Ammon's horn (tissue), 1 donor: ENCODE data around the gene GLIPR2.
A peak's percentile ranks its signal among the peaks of the same experiment; 100 is the strongest.
"Not testable (repeated sequence)": the region's sequence is repeated elsewhere in the genome, so short reads cannot be mapped to it uniquely, and the experiment has no call there.

Source experiments
- DNase-seq: peaks from one replicate; pipeline ENCODE4 v3.0.0-alpha.2; 2016; ENCODE audit warnings: low spot score

The GLIPR2 gene

DNA sequence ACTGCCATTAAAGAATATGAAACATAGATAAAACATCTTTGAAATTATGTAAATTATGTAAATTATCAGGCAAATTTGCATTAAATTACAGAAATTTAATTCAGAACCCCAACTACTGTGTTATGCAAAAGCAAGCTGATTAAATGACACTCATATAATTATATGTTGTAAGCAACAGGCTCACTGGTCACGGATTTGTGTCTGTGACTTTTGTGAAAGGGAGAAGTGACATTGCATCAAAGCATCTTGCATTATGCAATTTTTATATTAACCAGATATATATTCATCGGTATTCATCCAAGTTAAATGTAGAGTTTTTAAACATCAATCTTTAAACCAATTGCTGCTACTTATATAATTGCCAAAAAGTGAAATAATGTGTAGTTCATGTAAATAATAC is 13.0 kb upstream of the GLIPR2 start:
- DNase-seq, result no peak

DNA sequence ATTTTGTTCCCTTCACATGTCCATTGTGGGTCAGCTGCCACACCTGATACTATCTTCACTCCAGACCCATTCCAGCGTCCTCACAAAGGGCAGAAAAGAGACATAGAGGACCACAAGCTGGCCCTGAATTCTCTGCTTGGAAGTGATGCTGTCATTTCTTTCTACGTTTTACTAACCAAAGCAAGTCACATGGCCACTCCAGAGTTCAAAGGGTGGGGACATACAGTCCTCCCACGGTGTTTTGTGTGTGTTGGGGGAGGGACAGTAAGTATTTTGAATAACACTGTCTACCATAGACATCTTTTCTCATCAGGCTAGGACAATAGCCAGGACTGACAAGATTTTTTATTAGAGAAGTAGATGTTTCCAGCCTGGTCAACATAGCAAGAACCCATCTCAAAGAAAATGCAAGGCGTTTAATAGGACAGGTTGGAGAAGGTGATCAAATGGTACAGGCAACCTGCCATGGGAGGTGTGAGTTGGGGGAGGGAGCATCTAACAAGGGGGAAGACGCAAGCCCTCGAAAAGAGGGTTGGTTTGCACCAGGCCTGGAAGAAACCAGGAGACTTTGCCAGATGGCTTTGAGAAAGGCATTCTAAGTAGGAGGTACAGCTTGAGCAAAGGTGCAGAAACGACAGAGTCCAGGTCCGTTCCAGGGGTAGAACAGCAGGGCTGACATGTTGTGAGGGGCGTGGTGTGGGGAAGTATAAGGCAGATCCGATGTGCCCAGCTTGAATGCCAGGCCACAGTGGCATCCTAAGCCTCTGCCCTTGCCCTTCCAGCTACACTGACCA is 11.3 kb upstream of the GLIPR2 start:
- DNase-seq, result no peak

DNA sequence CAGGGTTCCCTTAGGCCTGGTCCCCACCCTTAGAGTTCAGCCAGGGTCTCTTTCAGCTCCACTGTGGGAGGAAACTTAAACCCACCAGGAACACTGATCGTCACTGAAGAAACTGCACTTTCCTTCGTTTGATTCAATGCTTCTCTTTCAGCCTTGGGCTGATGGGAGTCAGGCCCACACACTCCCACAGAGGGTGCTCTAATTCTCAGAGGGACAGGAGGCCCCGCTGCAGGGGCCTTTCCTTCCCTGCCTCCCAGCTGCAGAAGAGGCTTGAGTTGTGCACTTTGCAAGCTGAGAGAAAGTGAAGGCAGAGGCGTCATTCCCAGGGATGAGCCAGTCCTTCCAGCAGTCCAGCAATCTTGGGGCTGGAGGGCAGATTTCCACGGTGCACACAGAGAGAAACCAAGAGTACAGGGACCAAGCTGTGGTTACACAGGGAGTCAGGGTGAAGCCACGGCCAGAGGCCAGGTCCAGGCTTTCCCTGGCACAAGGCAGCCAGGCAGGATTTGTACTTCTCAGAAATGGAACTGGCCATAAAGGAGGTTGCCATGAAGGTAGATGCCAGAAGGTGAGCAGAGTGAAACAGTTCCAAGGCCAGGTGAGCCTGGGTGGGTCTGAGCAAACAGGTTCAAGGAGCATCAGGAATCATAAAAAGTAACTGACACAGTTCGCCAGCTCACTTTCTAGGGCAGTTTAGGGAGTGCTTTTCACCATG is 10.4 kb upstream of the GLIPR2 start:
- DNase-seq, result no peak

DNA sequence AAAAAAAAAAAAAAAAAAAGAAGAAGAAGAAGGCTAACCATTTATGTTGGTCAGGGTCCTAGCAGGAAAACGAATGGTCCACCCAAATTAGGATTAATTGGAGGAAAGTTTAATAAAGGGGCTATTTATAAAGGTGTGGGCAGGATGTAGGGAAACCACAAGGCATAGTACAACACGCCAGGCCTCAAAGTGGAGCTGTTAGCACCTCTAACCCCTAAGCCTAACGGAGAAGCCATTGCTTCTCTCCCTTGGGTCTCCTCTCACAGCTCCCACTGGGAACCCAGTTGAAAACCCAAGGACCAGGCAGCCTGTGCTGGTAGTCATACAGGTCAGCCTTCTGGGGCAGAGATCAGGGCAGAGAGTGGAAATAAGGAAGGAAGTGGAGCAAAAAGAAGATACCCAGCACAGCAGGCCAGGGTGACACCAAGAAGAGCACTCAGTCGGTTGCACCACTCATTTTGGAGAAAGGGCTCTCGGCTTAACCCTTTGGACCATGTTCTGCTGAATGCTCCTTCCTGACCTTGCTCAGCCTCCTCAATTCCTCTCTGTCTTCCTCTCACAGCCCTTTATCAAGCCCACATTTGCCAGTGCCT is 8.8 kb upstream of the GLIPR2 start:
- DNase-seq, result no peak

DNA sequence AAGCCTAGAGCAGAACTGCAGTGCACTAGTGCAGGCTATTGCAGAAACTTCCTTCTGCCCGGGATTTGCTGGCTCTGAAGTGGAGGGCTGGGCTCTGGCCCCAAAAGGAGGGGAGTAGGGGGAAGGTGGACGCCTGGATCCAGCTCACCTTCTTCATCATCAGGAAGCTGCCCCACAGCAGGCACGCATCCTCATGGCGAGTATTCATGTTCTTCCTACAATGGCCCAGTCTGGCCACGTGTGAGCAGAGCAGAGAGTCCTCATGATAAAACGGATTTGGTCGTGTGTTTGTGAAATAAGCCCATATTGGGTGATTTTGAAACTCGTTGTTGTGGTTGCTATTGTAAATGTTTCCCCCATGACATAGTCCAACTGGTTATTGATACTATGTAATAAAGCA is 8.2 kb upstream of the GLIPR2 start:
- no peak for DNase-seq

DNA sequence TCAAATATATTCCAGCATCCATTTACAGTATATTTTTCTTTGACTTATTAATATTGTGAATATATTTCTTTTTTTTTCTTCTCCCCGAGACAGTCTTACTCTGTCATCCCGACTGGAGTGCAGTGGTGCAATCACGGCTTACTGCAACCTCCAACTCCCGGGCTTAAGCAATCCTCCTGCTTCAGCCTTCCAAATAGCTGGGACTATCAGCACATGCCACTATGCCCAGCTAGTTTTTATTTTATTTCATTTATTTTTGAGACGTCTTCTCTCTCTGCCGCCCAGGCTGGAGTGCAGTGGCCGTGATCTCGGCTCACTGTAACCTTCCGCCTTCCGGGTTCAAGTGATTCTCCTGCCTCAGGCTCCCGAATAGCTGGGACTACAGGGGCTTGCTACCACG is 7.4 kb upstream of the GLIPR2 start:
- DNase-seq, result no peak

DNA sequence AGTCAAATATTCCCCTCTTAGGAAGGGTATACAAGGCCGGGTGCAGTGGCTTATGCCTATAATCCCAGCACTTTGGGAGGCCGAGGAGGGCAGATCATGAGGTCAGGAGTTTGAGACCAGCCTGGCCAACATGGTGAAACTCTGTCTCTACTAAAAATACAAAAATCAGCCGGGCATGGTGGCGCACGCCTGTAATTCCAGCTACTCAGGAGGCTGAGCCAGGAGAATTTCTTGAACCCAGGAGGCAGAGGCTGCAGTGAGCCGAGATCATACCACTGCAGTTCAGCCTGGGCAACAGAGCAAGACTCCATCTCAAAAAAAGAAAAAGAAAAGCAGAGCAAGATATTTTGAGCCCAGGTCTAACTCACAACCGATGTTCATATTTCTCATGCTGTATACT is 4.9 kb upstream of the GLIPR2 start:
- DNase-seq, result not testable (repeated sequence)

DNA sequence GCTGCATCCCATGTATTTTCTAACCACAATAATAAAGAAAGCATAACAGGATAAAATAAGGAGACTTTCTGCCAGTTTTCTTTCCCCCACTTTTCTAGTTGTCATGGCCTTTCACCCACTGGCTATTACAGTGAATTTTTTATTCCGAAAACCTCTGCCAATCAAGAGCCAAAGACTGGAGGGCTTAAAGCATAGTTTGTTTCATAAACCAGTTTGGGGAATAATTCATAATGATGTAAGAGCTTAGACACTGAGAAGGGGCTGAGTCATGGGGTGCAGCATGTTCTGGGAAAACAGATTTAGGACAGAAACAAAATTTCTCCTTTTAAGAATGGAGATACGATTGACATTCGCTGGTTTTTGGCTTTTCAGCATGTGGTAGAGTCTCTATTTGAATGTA is 4.4 kb upstream of the GLIPR2 start:
- no peak for DNase-seq

DNA sequence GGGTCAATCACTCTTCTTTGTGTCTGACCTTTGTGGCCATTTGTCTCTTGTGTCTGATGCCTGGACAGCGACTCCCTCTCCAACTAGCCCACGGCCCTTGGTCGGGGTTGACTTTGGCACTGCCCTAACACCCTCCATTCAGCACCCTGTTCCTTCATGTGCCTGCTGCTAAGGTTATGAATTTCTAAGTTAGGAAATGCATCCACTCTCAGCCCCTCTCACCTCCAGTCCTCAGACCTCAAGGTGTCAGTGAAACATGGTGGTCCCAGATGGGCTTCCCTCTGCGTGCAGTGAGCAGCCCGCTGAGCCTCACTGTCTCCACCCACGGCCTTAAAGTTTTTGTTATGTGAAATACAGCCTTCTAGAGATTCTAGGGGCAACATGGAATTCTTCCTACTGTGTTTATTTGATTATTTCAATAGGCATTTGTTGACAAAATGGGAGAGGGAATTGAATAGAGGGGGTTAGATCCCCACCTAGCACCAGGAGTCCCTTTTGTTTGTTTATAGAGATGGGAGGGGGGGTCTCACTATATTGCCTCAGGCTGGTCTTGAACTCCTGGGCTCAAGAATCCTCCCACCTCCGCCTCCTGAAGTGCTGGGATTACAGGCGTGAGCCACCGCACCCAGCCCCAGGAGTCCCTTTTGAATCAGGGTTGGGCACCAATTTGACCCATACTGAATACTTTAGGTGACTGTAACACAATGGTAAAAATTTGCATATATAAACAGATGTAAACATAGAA is 1.6 kb upstream of the GLIPR2 start:
- DNase-seq, result no peak

DNA sequence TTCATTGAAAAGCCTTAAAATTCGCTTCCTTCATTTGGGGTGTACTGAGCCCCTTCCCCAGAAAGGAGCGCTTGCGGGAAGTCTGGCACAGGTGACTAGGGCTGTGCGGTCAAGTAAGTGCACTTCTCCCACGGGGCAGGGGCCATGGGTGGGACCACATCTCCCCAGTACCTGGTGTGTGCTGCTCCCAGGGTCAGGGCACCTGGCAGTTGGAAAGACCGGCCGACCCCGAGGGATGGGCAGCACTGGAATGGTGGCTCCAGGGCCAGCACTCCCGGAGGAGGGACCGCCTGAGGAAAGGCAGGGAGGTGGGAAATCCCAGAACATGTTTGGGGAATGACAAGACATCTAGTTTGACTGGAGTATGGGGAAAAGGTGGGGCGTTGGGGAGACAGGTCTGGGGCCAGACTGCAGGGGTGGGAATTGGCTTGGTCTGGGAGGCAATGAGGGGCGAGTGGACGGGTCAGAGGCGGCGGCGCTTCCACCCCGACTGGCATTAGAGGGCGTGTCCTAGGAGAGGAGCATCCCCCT is 727 bp upstream of the GLIPR2 start:
- no peak for DNase-seq

DNA sequence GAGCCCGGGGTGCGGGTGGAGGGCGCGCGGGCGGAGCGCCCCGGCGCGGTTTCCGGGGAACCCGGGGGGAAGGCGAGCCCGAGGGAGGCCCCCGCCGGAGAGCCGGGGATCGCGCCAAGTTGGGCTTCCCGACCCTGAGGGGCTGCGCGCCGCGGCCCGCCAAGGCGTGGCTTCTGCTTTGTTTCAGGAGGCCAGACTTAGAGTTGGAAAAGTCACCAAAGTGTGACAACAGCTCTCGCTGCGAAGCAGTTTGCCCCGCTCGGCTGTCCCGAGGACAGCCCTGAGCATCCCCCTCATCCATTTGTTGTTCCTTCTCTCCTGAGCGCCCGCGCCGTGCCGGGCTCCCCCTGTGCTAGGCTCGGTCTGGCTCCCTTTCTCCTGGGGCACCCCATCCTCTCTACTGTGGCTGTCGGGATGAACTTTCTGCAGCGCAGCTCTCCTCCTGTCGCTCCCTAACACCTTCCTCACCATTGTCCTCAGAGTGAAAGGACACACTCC is 410 bp downstream of the GLIPR2 start:
- DNase-seq, result no peak

DNA sequence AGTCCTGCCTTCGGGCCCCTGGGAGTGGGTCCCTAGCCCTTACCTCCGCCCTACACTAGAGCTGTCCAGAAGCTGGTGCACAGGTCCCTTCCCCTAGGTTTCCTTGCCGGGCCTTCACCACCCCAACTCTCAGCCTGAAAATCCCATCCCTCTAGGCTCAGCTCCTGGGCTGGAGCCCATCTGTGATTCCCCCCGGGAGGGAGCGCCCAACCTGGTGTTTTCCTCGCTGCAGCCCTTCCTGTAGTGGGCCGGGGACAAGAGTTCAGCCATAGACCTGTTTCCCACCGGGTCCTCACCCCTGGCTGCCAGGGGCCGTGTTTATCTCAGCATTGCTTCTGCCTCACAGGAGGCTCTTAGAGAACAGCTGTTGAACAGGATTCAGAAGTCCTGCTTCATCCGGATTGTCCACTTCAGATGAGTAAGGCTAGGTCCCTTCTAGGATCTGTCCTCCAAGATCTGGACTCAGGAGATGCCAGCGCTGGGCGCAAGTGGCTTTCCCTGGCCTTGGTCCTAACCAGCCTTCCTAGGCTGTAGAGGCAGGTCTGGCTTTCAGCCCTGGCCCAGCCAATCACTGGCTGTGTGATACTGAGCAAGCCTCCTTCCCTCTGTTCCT is 965 bp downstream of the GLIPR2 start:
- no peak for DNase-seq

DNA sequence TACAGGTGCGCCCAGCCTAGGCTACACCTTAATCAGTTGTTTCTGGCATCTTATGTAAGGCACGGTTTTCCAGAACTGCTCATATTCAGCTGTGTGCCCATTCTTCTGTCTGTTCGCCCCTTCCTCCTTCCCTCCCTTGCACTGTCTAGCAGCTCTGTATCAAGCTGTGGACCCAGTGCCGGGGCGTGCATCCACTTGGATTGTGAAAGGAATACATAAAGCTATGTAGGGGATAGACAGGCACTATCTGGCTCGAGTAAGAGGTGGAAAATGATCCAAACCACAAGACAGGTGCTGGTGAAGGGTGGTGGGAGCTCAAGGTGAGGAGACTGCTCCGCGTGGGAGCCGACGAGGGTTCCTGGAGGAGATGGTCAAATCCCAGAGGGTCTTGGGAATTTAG is 2.0 kb downstream of the GLIPR2 start:
- DNase-seq, result no peak

DNA sequence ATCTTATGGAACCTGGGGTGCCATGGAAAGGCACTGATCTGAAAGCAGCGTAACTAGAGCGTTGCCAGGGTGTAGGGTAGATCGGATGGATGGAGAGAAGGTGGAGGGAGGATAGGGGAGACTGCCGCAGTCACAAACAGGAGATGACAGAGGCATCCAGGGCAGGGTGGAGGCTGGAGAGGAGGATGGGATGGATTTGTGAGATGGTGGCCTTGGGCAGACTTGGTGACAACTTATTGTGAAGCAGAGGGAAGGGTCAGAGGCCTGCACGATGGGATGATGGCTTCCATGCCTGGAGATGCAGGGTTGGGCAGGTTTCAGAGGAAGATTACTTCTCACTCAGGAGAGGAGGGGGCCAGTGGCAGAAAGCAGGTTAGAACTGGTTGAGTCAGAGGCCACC is 2.4 kb downstream of the GLIPR2 start:
- DNase-seq, result no peak

DNA sequence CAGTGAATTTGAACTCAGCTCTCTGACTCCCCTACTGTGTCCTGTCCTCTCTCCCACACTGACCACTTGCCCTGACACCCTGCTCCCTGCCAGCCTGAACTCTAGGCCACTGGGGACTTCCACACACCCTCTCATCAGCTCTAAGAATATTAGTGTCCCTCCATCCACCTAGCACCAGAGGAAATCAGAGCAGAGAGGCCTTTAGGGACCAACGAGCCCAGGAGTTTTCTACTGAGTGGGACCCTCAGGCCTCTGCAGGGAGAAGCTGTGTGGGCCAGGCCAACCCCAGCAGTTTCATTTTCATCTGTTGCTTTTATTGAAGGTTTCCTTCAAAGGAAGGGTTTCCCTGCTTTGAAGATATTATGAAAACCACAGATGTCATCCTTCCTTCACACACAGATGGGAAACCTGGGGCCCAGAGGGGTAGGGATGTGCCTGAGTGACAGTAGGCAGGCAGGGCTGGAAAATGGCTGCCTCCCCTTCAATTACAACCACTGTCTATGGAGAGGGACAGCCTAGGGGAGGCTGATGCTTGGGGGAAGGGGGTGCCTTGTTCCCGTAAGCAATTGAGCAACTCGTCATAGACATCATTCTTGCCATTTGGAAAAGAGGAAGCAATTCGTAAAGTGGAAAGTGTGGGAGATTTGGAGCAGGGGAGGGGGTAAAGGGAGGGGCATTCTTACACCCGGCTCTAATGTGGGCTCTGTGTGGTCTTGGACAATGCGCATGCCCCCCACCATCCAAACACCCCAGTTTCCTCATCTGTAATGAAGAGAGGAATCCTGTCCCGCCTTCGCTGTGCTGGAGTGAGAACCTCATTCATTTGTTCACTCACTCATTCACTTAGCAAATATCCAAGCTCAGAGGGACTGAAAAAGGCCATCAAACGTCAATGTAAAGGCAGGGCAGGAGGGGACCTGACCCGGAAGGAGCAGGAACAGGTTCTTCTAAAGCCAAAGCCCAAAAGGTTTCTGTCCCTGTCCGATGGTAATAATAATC is 3.9 kb downstream of the GLIPR2 start:
- no peak for DNase-seq

DNA sequence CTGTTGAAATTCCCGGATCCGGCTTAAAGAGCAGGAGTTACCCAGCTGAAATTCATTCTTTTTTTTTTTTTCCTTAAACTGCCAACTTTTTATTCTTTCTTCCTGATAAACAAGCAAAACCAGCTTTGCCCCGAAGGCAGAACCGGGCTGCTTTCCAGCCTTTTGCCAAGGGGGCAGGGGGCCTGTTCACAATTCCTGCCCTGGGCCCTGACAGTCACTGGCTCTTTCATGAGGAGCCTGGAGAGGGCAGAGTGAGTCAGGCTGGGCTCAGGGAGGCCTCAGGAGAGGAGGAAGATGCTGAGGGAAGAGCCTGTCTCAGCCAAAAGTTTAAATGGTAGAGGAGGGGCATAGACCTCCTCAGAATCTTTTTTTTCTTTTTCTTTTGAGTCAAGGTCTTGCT is 4.8 kb downstream of the GLIPR2 start:
- DNase-seq, result no peak

DNA sequence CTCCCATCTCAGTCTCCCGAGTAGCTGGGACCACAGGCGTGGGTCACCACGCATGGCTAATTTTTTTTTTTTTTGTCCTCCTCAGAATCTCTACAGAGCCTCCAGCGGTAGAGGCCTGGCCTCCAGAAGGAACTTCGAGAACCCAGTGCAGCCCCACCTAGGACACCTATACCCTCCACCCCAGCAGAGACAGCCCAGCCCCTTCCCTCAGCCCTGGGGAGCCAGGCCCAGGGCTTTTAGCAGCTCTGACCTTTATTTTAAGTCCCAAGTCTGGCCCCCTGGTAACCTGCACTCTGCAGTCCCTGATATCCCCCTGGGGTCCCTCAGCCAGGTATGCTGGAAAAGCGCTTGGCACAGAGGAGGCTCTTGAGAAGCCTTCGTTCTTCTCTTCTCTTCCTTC is 5.2 kb downstream of the GLIPR2 start:
- no peak for DNase-seq

DNA sequence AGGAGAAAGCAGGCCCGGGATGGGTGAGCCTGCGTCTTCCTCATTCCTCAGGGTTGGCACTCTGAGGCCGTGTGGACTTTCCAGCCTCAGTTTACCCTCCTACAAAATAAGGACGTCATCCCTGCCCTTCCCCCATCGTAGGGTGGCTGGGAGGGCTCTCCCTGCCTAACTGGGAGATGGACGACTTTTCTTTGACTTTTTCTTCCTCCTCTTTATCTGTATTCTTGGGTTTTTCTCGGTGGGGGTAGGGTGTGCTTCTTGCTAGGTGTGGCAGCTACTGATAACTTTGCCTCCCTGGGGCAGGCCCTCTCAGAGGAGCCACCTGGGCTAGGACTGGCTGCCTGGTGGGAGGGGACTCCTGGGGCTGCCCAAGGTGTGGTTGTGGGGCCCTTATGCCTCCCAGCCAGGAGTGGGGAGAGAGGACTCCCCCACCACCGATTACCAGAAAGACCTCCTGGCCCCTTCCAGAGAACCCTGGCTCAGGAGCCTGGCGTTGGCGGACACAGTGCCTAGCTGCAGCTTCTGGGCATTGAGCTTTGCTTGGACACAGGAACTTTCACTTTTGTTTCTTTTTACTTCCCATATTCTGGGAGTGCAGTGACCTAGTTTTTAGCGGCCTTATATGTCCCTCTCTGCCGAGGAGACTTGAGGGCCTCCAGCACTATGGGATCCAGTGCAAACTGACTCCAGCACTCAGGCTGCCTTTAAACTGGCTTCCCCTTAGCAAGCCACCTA is 6.1 kb downstream of the GLIPR2 start:
- DNase-seq, result peak; percentile 64

DNA sequence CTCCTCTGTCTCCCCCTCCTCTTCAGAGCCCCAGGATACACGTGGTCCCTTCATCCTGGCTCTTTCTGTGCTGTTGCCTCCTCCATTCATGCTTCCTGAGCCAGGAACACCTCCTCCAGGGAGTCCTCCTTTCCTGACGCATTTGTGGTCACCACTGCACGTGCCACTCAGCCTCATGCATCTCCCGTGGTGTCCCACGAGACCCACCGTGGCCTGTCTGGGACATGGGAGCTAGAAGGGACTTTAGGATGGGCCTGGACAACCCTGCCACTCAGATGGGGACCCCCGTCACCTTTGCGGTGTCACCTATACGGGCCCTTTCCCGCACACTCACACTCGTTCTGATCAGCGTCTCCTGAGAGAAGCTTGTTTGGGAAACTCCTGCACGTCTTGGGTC is 6.7 kb downstream of the GLIPR2 start:
- DNase-seq, result no peak
